PFSK-1 (cell line): Measurements from ENCODE around the gene SKAP1.

ENCODE experiments used
- FOXP2 ChIP-seq: optimal IDR thresholded peaks from 2 replicates; pipeline ENCODE3; 2011; ENCODE audit warnings: borderline replicate concordance, control low read depth, inconsistent platforms; ENCODE audit not compliant: insufficient read depth; ENCODE audit errors: extremely low read length, extremely low read depth
- POLR2AphosphoS5 ChIP-seq: IDR thresholded peaks from 2 replicates; pipeline ENCODE4 v1.6.1; 2012; ENCODE audit warnings: low read depth, mild to moderate bottlenecking, control low read depth, low read length, moderate library complexity
- REST ChIP-seq, 2 experiments: IDR thresholded peaks; 2 replicates each; pipeline versions ENCODE4 v1.6.1 to v1.8.0; 2011 to 2012; ENCODE audit warnings: low read depth in 2 of 2, low read length in 2 of 2, control low read depth in 1 of 2, inconsistent platforms in 1 of 2, mild to moderate bottlenecking in 1 of 2, moderate library complexity in 1 of 2; ENCODE audit not compliant: insufficient read depth in 1 of 2
- SIN3A ChIP-seq: IDR thresholded peaks from 2 replicates; pipeline ENCODE4 v1.6.1; 2012; ENCODE audit warnings: mild to moderate bottlenecking, low read length, moderate library complexity, borderline replicate concordance; ENCODE audit not compliant: insufficient read depth
- TAF1 ChIP-seq: IDR thresholded peaks from 2 replicates; pipeline ENCODE4 v1.6.1; 2012; ENCODE audit warnings: low read length, control low read depth, borderline replicate concordance; ENCODE audit not compliant: insufficient read depth

SKAP1 gene

GRCh38 chr17:48258331-48258730 is 171.7 kb downstream of the SKAP1 start:
- TF ChIP-seq SIN3A (no peak), REST (IDR thresholded peaks at IDR 0.05; ENCODE audit: insufficient read depth in 1 of 2, low read depth in 2 of 2, low read length in 2 of 2) (no peak), TAF1 (no peak), FOXP2 (no peak), POLR2AphosphoS5 (no peak)

GRCh38 chr17:48255759-48256158 is 174.3 kb downstream of the SKAP1 start:
- TF ChIP-seq REST (IDR thresholded peaks at IDR 0.05; ENCODE audit: insufficient read depth in 1 of 2, low read depth in 2 of 2, low read length in 2 of 2) (no peak), POLR2AphosphoS5 (no peak), FOXP2 (no peak), SIN3A (no peak), TAF1 (no peak)

GRCh38 chr17:48254896-48255295 is 175.1 kb downstream of the SKAP1 start:
- TF ChIP-seq SIN3A (no peak), TAF1 (no peak), FOXP2 (no peak), REST (IDR thresholded peaks at IDR 0.05; ENCODE audit: insufficient read depth in 1 of 2, low read depth in 2 of 2, low read length in 2 of 2) (no peak), POLR2AphosphoS5 (no peak)

- no peak for TF ChIP-seq SIN3A
- no peak for TF ChIP-seq POLR2AphosphoS5
- no peak for TF ChIP-seq REST (IDR thresholded peaks at IDR 0.05; ENCODE audit: insufficient read depth in 1 of 2, low read depth in 2 of 2, low read length in 2 of 2)
- no peak for TF ChIP-seq FOXP2
- no peak for TF ChIP-seq TAF1
Measured at GRCh38 chr17:48253975-48254374, 176.0 kb downstream of the SKAP1 start.

- TF ChIP-seq FOXP2 (no peak), POLR2AphosphoS5 (no peak), TAF1 (no peak), REST (IDR thresholded peaks at IDR 0.05; ENCODE audit: insufficient read depth in 1 of 2, low read depth in 2 of 2, low read length in 2 of 2) (no peak), SIN3A (no peak)
Measured at GRCh38 chr17:48251950-48252349, 178.1 kb downstream of the SKAP1 start.
